NCI-H748 treated with DMSO at 0.1 percent for 48 hours (cell line): ENCODE measurements around the gene ZFPM1.

Experiments used
- DNase-seq: peaks from one replicate; lab custom pipeline; 2025; lab: John Stamatoyannopoulos, UW

The ZFPM1 gene

GRCh38 chr16:88451586-88452481 is 1.2 kb upstream of the ZFPM1 start:
- DNase-seq: no peak

DNA sequence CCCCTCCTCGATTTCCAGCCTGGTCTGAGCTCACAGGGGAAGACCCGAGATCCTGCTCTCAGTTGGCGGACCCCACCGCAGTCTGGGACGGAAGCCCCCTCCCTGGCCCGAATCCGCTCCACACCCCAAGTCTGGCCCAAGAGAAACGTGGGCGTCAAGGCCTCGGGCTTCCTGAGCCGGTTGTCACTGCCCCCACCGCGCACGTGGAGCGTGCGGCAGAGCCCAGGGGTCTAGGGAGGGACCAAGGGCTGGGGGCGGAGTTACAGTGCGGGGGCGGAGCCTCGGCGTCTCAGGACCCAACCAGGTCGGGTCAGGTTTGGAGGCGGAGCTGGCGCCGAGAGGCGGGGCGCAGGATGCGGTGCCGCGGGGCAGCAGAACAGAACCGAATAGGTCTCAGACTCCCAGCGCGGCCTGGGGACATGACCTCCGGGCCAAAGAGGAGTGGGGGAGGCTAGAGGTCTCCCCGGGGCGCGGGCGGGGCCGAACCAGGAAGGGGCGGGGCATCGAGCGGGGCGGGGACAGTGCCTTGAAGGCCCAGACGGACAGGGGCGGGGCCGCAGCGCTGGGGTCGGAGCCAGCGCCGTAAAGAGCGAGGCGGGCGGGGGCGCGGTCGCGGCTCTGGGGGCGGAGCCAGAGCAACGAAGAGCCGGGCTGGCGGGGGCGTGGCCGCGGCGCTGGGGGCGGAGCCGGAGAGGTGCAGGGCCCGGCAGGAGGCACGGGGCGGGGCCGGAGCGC is 431 bp upstream of the ZFPM1 start:
- DNase-seq: peak; percentile 64

DNA sequence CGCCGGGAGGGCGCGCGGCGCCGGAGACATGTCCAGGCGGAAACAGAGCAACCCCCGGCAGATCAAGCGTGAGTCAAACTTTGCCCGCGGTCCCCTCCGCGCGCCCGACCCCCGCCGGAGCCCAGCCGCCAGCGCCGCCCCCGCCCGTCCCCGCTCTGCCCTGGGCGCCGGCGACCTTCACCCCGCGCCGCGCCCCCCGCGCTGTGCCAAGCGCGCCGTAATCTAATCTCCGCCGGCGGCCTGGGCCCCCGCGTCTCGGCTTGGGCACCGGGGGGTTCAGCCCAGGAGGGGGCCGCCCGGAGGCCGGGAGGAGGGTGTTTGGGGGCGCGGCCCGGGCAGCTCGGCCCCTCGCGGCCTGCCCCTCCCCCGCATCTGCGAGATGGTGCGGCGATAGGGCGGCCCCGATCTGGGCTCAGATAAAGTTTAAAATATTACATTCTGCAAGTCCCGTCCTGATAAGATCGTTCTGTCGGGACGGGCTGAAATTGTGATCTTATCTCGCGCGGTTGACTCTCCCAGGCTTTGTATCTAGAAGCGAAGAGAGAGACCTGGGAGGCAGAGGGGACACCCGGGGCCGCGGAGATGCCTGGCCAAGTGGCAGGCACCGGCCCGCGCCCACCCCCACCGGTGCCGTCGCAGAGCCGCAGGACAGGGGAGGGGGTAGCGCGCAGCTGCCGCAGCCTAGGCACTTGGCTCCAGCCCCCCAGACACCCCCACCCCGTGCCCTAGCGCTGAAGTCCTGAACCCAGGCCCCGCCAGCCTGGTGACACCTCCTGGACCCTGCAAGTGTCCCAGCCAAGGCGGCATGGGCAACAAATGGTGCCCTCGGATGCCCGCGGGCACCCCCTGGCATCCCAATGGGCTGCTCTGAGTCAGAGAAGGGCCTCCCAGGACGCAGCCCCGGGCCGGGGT is 787 bp downstream of the ZFPM1 start:
- DNase-seq: no peak

DNA sequence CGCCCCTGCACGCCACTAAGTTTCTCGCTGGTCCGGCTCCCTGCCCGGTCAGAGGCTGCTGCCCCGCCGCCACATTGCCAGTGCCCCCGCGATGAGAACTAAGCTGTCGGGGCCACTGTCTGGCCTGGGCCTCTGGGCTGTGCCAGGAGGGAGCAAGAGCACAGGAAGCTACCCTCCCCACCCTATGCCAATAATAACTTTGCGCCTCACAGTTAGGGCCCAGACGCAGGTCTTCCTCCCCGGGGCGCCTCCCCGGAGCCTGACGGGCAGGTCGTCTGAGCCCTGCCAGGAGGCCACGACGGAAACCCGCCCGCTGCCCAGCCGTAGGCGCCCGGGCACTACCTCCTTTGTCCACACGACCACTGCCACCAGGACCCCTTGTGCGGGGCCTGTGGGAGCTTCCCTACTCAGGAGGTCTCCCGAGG is 1.5 kb downstream of the ZFPM1 start:
- DNase-seq: peak; percentile 5

- DNase-seq: no peak
Observed at GRCh38 chr16:88455610-88456355, 2.7 kb downstream of the ZFPM1 start.

- DNase-seq: no peak
Observed at GRCh38 chr16:88456356-88457292, 3.5 kb downstream of the ZFPM1 start.

DNA sequence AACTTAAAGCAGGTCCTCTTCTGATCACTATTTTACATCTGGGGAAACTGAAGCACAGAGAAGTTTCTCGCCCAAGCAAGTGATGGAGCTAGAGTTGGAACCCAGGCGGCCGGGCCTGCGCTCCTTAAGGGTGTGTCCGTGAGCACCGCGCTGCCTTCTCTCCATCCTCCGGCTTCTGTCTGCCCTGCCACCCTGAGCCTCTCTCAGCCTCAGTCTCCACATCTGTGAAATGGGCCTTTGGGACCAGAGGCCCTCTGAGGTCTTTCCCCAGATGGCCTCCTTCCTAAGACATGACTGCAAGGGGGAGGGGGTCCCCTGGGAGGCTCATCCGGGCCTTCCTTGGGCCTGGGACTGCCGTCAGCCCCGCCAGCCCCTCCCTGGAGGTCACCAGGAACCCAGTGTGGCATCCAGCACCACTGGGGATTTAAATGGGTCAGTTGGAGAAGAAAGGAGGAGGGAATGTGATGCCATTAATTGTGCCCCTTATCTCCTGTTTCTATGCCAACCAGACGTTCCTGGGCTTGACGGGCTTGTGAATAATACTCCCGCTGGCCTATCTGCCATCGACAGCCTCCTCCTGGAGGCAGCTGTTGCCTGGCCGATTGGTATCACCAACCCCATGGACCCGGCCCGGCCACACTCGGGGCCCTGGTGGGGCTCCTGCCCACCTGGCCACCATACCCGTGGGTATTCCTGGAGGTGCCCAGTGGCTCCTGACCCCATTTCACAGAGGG is 5.1 kb downstream of the ZFPM1 start:
- no peak for DNase-seq

GRCh38 chr16:88458773-88459235 is 5.7 kb downstream of the ZFPM1 start:
- no peak for DNase-seq

DNA sequence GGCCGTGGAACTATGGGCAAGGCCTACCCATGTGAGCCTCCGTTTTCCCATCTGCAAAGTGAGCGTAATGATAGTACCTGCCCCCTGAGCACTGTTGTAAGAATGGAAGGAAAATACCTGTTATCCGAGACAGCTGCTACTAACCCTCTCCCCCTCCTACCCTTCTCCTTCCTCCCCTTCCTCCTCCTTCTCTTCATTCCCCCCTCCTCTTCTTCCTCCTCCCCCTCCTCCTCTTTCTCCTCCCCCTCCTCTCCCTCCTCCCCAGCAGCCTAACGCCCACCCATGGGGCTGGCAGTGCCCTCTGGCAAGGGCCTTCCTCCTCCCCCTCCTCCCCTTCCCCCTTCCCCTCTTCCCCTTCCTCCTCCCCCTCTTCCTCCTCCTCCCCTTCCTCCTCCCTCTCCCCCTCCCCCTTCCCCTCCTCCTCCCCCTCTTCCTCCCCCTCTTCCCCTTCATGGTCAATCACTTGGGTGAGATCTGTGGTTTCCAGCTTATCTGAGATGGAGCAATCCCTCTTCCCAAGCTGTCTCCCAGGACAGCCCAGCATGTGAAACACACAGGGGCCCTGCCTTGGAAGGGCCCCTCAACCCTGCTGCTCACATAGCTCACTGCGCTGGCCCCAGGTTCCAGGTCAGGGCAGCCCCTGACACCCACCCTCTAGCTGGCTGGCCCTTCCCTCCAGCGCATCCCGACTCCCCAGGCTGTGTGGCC is 6.4 kb downstream of the ZFPM1 start:
- no peak for DNase-seq

DNA sequence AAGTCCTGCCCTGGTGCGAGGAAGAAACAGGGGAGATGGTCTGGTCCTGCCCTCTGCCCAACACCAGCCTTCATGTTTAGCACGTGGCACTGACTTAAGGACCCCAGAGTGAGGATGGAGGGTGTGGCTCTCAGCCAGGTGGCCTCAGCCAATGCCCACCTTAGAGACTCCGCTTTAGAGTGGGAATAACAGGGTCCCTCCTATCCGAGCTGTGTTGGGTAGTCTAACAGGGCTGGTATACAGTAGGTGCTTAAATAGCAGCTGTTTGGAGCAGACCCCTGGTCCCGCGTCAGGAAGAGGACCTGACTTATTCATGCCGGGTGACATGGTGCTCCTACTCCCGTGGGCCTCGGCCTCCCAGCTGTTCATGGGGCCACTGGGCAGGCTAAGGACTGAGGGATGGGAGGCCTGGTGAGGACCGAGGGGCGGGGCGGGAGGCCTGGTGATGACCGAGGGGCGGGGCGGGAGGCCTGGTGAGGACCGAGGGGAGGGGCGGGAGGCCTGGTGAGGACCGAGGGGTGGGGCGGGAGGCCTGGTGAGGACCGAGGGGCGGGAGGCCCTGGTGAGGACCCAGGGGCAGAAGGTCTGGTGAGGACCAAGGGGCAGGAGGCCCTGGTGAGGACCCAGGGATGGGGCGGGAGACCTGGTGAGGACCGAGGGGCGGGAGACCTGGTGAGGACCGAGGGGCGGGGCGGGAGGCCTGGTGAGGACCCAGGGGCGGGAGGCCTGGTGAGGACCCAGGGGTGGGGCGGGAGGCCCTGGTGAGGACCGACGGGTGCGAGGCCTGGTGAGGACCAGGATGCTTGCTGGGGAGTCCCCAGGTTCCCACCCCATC is 7.6 kb downstream of the ZFPM1 start:
- DNase-seq: no peak

- DNase-seq: no peak
Observed at GRCh38 chr16:88461331-88462269, 8.5 kb downstream of the ZFPM1 start.

DNA sequence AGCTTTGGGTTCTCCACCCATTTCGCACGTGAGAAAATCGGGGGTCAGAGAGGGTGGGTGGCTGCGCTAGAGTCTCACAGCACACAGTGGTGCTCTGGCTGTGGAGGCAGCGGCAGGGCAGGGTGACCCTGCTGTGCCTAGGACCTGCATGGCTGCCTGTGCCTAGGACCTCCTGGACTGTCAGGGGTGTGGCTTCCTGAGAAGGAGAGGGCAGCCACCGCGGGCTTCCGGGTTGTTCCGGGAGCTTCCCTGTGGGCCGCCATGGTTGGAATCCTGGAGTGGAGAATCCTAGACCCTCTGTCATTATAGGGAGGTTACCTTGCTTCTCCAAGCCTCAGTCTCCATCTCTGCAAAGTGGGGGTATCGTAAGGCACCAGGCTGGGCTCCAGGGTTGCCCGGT is 9.3 kb downstream of the ZFPM1 start:
- no peak for DNase-seq

- DNase-seq: no peak
Observed at GRCh38 chr16:88463411-88463810, 10.3 kb downstream of the ZFPM1 start.

DNA sequence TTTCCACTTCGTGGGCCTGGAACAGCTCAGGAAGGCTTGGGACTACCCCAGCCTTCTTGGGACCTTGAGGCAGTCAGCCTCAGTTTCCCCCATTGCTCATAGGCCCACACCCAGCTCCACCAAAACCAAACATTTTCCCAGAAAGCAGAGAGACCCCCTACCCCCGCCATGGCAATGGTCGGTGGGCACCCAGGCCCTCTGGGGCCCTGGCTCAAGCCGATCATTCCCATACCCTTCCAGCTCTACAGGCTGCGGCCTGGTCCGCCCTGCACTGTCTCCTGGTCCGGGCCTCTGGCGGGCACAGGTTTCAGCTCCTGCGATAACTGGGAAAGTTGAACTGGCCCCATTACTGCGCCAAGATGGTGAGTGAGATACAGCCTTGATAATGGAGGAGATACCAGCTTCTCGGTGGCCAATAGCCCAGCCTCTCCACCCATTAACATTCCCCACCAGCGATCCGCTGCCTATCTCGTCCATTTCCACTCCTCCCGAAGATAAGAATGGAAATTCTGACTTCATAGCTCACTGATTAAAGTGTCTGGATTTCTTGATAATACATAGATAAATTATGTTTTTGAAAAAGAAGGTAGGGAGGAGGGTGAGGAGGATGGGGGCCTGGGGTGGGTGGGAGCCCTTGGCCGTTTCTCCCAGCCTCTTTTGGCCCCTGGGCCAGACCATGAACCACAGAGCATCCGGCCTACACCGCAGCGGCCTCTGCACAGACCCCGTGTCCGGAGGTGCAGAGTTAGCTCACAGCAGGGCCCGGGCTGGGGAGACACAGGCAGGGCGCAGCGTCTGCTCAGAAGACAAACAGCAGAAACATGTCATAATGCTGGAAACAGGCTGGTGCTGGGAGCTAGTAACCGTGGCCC is 11.6 kb downstream of the ZFPM1 start:
- DNase-seq: no peak

DNA sequence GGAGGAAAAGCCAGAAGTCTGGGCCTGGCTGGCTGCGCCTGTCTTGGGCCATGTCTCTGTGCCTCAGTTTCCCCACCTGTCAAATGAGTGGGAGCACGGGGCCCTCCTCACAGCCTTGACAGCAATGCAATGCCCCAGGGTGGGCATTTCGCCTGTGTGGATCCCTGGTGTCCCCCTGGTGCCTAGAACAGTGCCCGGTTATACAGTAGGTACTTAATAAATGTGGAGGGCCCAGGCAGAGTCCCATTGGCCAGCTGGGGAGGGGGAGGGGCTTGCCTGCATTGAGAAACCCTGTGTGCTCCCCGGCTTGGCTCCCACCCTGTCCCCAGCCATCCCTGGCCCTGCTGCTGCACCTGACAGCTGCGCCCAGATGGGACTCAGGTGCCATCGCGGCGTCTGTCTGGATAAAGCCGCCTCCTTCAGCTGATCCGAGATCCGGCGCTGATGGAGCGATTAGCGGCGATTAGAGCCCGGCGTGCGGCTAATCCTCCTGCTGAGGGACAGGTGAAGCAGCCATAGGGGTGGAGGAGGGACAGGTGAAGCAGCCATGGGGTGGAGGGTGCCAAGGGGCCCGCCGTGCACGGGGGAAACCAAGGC is 12.4 kb downstream of the ZFPM1 start:
- DNase-seq: no peak
